ENCODE measurements around the gene INTS2. TPM values are rescaled to one million over a fixed set of nuclear protein-coding genes. Genes with fewer than 3 reads are reported as not detected.

Gene INTS2, protein sequence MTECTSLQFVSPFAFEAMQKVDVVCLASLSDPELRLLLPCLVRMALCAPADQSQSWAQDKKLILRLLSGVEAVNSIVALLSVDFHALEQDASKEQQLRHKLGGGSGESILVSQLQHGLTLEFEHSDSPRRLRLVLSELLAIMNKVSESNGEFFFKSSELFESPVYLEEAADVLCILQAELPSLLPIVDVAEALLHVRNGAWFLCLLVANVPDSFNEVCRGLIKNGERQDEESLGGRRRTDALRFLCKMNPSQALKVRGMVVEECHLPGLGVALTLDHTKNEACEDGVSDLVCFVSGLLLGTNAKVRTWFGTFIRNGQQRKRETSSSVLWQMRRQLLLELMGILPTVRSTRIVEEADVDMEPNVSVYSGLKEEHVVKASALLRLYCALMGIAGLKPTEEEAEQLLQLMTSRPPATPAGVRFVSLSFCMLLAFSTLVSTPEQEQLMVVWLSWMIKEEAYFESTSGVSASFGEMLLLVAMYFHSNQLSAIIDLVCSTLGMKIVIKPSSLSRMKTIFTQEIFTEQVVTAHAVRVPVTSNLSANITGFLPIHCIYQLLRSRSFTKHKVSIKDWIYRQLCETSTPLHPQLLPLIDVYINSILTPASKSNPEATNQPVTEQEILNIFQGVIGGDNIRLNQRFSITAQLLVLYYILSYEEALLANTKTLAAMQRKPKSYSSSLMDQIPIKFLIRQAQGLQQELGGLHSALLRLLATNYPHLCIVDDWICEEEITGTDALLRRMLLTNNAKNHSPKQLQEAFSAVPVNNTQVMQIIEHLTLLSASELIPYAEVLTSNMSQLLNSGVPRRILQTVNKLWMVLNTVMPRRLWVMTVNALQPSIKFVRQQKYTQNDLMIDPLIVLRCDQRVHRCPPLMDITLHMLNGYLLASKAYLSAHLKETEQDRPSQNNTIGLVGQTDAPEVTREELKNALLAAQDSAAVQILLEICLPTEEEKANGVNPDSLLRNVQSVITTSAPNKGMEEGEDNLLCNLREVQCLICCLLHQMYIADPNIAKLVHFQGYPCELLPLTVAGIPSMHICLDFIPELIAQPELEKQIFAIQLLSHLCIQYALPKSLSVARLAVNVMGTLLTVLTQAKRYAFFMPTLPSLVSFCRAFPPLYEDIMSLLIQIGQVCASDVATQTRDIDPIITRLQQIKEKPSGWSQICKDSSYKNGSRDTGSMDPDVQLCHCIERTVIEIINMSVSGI
- total RNA-seq: 10 to 100 TPM; 10.9 to 12.2 TPM

DNA sequence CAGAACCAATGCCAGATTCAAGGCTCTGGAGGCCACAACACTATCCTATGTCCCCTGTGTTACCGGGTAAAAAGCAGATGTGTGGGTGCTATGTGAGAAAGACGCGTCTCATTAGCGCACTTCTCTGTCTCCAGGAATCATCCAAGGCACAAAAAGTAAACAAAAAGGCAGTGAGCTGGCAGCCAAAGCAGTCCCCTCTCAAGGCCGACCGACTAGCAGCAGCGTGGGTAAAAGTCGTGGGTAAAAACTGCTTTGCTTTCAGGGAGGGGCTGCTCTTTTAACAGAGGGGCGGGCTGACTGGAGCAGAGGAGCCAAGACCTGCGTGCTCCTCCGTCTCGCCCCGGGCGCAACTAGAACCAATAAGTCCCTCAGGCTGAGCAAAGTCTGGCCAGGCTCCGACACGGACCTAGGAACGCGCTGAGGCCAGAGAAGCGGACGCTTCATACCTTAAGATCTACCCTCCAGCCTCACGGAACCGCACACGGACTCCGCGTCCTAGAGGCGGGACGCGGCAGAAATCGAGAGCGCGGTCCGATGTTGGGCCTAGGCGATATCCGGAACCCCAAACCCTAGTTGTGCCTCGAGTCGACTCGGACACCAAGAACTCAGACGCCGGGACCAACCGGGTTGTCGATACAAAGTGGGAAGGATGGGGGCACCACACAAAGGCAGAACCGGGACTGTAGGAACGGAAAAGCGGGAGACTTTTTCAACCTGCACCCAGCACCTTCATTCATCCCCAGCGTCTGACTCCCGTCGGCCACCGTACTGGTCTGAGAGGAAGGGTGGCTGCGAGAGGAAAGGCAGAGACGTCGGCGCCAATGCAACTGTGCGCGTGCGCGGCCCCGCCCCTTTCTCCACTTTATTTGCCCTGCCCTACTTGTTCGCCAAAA is at the start of gene INTS2:
INTS2 (minus strand) TSS at position 775 of the 893 bp plus-strand sequence. CDS start 1,338 bp downstream, outside the sequence.
- DNase-seq: peak; percentile 98
- no peaks in the 10 kb centered on the region for H3K36me3 ChIP-seq
- intact Hi-C loops (cut with DNase I): no loop called here

GRCh38 chr17:61974115-61974514 is 46.3 kb upstream of the INTS2 start:
- Histone ChIP-seq H3K27ac (no peak overlapping the region), H3K36me3 (peaks cover under 1% of the 10 kb centered on the region), H3K4me3 (no peak overlapping the region), H3K4me1 (no peaks in the 10 kb centered on the region), H3K9me3 (no peaks in the 10 kb centered on the region), H3K9ac (ENCODE audit: low read depth in 2 of 2, low read length in 2 of 2) (no peak overlapping the region), H3K27me3 (no peaks in the 10 kb centered on the region)
- no peak for DNase-seq
- intact Hi-C loops (cut with DNase I): no loop called here
- TF ChIP-seq, protein P1, sequence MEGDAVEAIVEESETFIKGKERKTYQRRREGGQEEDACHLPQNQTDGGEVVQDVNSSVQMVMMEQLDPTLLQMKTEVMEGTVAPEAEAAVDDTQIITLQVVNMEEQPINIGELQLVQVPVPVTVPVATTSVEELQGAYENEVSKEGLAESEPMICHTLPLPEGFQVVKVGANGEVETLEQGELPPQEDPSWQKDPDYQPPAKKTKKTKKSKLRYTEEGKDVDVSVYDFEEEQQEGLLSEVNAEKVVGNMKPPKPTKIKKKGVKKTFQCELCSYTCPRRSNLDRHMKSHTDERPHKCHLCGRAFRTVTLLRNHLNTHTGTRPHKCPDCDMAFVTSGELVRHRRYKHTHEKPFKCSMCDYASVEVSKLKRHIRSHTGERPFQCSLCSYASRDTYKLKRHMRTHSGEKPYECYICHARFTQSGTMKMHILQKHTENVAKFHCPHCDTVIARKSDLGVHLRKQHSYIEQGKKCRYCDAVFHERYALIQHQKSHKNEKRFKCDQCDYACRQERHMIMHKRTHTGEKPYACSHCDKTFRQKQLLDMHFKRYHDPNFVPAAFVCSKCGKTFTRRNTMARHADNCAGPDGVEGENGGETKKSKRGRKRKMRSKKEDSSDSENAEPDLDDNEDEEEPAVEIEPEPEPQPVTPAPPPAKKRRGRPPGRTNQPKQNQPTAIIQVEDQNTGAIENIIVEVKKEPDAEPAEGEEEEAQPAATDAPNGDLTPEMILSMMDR (IDR thresholded peaks at IDR 0.05): no peak

More for the DNA sequence above, at the start of gene INTS2:
- peak within 1 kb of the TSS; percentile 83 for H3K27ac ChIP-seq
- H3K9me3 ChIP-seq: no peaks in the 10 kb centered on the region
- TF ChIP-seq, protein P1 (IDR thresholded peaks at IDR 0.05): no peak
- H3K4me1 ChIP-seq: peaks cover 7% of the 10 kb centered on the region
- H3K4me3 ChIP-seq: peak within 1 kb of the TSS; percentile 75
- no peaks in the 10 kb centered on the region for H3K27me3 ChIP-seq
- H3K9ac ChIP-seq (ENCODE audit: low read depth in 2 of 2, low read length in 2 of 2): peak within 1 kb of the TSS; percentile 82 to 97

- TF ChIP-seq, protein P1 (IDR thresholded peaks at IDR 0.05): no peak
- intact Hi-C loops (cut with DNase I): no loop called here
- H3K27ac ChIP-seq: no peak overlapping the region
- H3K9me3 ChIP-seq: no peaks in the 10 kb centered on the region
- H3K36me3 ChIP-seq: no peaks in the 10 kb centered on the region
- no peak overlapping the region for H3K4me3 ChIP-seq
- no peak for DNase-seq
- no peaks in the 10 kb centered on the region for H3K27me3 ChIP-seq
- H3K9ac ChIP-seq (ENCODE audit: low read depth in 2 of 2, low read length in 2 of 2): no peak overlapping the region
- no peaks in the 10 kb centered on the region for H3K4me1 ChIP-seq
Measured at GRCh38 chr17:61972311-61972710, 44.5 kb upstream of the INTS2 start.

GRCh38 chr17:61970030-61970429 is 42.2 kb upstream of the INTS2 start:
- no peaks in the 10 kb centered on the region for H3K36me3 ChIP-seq
- H3K9ac ChIP-seq (ENCODE audit: low read depth in 2 of 2, low read length in 2 of 2): no peak overlapping the region
- no peak overlapping the region for H3K4me3 ChIP-seq
- H3K27ac ChIP-seq: no peak overlapping the region
- intact Hi-C loops (cut with DNase I): no loop called here
- DNase-seq: no peak
- TF ChIP-seq, protein P1 (IDR thresholded peaks at IDR 0.05): no peak
- H3K4me1 ChIP-seq: no peaks in the 10 kb centered on the region
- H3K27me3 ChIP-seq: no peaks in the 10 kb centered on the region
- H3K9me3 ChIP-seq: no peaks in the 10 kb centered on the region
